Measurements from ENCODE around the gene ERBB4. TPM values are rescaled to one million over a fixed set of nuclear protein-coding genes. Genes with fewer than 3 reads are reported as not detected.

ERBB4 gene
- total and polyA plus RNA-seq, 7 donors: 0.07 to 7.5 (median 2.0) TPM

DNA sequence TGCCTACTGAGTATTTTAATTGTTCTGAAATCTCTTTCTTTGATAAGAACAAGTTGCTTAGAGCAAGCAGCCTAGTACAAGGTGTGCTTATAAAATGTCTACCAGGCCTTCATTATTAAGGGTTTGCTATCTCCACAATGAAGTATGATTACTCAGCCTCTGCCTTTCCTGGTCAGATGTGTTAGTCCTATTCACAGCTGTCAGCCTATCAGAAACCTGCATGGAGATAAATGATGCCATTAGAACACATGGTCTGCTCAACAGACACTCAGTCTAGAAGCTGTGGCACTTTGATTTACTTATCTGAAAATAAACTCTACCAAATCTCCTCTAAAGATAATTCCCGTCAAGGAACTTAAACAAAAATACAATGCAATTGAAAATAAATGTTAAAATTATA lies 448.7 kb downstream of the ERBB4 start:
- ATAC-seq (no peak), DNase-seq (no peak)
- no peaks in the 10 kb centered on the region for H3K36me3 ChIP-seq (ENCODE audit: insufficient read depth in 1 of 2, low read depth in 1 of 2)
- no peaks in the 10 kb centered on the region for H3K4me1 ChIP-seq
- H3K4me3 ChIP-seq: no peak overlapping the region
- intact Hi-C loops (cut with DNase I): no loop called here
- no peaks in the 10 kb centered on the region for H3K27me3 ChIP-seq (ENCODE audit: insufficient read depth in 3 of 3, low read length in 2 of 3)
- H3K9me3 ChIP-seq: no peaks in the 10 kb centered on the region
- no peak overlapping the region for H3K27ac ChIP-seq
- 86 to 98% (median 87%) methylated on average over 1 of the region's 1 CpG for WGBS, 3 donors
- TF ChIP-seq, protein P1, sequence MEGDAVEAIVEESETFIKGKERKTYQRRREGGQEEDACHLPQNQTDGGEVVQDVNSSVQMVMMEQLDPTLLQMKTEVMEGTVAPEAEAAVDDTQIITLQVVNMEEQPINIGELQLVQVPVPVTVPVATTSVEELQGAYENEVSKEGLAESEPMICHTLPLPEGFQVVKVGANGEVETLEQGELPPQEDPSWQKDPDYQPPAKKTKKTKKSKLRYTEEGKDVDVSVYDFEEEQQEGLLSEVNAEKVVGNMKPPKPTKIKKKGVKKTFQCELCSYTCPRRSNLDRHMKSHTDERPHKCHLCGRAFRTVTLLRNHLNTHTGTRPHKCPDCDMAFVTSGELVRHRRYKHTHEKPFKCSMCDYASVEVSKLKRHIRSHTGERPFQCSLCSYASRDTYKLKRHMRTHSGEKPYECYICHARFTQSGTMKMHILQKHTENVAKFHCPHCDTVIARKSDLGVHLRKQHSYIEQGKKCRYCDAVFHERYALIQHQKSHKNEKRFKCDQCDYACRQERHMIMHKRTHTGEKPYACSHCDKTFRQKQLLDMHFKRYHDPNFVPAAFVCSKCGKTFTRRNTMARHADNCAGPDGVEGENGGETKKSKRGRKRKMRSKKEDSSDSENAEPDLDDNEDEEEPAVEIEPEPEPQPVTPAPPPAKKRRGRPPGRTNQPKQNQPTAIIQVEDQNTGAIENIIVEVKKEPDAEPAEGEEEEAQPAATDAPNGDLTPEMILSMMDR (IDR thresholded peaks at IDR 0.05): no peak

DNA sequence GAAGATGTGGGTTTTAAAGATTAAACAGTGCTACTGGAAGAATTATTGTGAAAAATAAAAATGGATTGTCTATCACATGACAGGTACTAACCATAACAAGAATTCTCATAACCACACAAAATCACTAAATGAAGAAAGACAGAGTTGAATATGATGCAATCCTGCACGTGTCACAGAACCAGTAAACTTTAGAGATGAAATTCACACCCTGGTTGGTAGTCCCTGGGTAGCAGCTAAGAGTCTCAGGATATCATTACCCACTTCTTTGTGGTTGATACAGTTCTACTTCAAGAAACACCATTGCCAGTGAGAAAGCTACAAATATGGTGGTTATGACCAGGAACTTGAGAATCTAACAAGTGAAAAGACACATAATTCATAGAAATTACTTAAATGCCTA lies 450.2 kb downstream of the ERBB4 start:
- WGBS, 3 donors: 42 to 80% (median 60%) methylated on average over 1 of the region's 1 CpG
- no peak overlapping the region for H3K27ac ChIP-seq
- H3K9me3 ChIP-seq: no peaks in the 10 kb centered on the region
- DNase-seq: no peak
- no peaks in the 10 kb centered on the region for H3K36me3 ChIP-seq (ENCODE audit: insufficient read depth in 1 of 2, low read depth in 1 of 2)
- H3K27me3 ChIP-seq (ENCODE audit: insufficient read depth in 3 of 3, low read length in 2 of 3): no peaks in the 10 kb centered on the region
- H3K4me1 ChIP-seq: no peaks in the 10 kb centered on the region
- no peak overlapping the region for H3K4me3 ChIP-seq
- intact Hi-C loops (cut with DNase I): no loop called here
- TF ChIP-seq, protein P1 (IDR thresholded peaks at IDR 0.05): no peak
- no peak for ATAC-seq

DNA sequence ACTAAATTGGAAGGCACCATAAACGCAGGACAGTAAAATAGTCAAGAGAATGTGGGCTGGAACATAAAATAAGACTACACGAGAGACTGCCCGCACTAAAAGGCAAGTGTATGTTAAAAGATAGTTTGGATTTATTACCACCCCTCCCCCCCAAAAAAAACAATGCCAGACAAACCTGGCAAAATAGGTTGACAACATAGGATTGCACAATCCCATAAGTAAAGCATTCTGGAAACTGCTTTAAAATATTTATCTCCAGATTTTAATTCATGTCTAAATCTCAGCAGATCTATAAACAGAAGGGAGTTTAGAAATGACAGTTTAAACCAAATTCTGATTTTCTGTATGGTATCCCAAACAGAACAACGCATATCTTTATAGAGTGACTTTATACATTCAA lies 455.1 kb downstream of the ERBB4 start:
- no peaks in the 10 kb centered on the region for H3K27me3 ChIP-seq (ENCODE audit: insufficient read depth in 3 of 3, low read length in 2 of 3)
- intact Hi-C loops (cut with DNase I): no loop called here
- H3K27ac ChIP-seq: no peak overlapping the region
- no peak for ATAC-seq
- H3K4me3 ChIP-seq: no peak overlapping the region
- WGBS, 3 donors: 88 to 94% (median 90%) methylated on average over 4 of the region's 4 CpGs
- H3K9me3 ChIP-seq: no peaks in the 10 kb centered on the region
- no peak for DNase-seq
- H3K36me3 ChIP-seq (ENCODE audit: insufficient read depth in 1 of 2, low read depth in 1 of 2): no peaks in the 10 kb centered on the region
- TF ChIP-seq, protein P1 (IDR thresholded peaks at IDR 0.05): no peak
- H3K4me1 ChIP-seq: no peaks in the 10 kb centered on the region

DNA sequence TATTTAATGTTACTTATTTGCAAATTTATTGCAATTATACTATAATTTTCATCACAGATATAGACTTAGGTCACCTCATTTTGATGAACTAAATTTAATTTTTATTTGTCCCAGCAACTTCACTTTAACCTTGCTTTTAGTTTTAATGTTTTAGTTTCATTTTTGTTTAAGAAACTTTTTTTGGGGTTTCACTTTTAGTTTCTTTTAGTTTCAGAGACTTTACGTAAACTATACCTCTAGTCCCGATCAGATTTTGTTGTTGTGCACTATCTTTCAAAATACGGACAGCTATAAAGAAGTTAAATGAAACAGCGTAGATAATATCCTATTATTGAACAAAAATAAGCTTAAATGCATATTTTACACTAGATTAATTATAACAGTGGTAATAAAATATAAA lies 460.5 kb downstream of the ERBB4 start:
- WGBS, 3 donors: 85 to 91% (median 91%) methylated on average over 4 of the region's 4 CpGs
- ATAC-seq: no peak
- Histone ChIP-seq H3K27me3 (ENCODE audit: insufficient read depth in 3 of 3, low read length in 2 of 3) (no peaks in the 10 kb centered on the region), H3K4me1 (no peaks in the 10 kb centered on the region), H3K36me3 (ENCODE audit: insufficient read depth in 1 of 2, low read depth in 1 of 2) (no peaks in the 10 kb centered on the region), H3K27ac (no peak overlapping the region), H3K4me3 (no peak overlapping the region), H3K9me3 (no peaks in the 10 kb centered on the region)
- TF ChIP-seq, protein P1 (IDR thresholded peaks at IDR 0.05): no peak
- DNase-seq: no peak
- intact Hi-C loops (cut with DNase I): no loop called here

DNA sequence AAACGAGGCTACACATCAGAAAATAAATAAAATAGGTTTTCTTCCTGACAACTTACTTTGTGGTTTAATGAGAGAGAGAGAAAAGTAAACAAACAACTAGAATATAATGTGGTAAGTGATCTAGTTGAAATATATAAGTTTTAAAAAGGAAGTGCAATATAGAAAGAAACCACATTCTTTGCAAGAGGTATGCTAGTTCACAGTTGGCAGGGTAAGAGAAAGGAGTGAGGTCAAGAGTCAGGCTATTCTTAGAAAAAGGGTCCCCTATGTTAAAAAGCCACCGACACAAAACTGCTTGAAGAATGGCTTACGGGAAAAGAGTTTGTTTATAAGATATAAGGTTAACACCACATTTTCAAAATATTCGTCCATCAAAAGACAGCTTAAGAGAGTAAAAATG lies 462.1 kb downstream of the ERBB4 start:
- ATAC-seq: no peak
- intact Hi-C loops (cut with DNase I): no loop called here
- Histone ChIP-seq H3K9me3 (no peaks in the 10 kb centered on the region), H3K27me3 (ENCODE audit: insufficient read depth in 3 of 3, low read length in 2 of 3) (no peaks in the 10 kb centered on the region), H3K4me3 (no peak overlapping the region), H3K36me3 (ENCODE audit: insufficient read depth in 1 of 2, low read depth in 1 of 2) (no peaks in the 10 kb centered on the region), H3K4me1 (no peaks in the 10 kb centered on the region), H3K27ac (no peak overlapping the region)
- TF ChIP-seq, protein P1 (IDR thresholded peaks at IDR 0.05): no peak
- no peak for DNase-seq
- WGBS, 3 donors: 56 to 62% (median 61%) methylated on average over 4 of the region's 4 CpGs
